ENCODE data around the gene DYNLT2.

The DYNLT2 gene

DNA sequence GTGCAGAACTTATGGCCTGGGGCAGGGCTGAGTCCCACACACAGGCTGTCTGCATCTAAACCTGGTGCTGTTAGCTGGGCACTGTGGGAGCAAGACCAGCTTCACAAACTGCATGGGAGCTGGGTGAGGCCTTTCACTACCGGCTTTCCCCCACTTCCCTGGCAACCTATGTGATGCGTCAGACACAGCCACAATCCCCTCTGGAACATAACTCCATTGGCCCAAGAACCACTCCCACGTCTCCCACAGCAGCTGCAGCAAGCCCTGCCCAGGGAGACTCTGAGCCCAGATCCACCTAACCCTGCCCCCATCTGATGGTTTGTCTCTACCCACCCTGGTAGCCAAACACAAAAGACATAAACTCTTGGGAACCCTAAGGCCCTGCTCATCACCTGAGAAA is 58.9 kb downstream of the DYNLT2 start:
- Histone ChIP-seq H3K4me1 (ENCODE audit: insufficient read depth, low read length) (no peaks in the 10 kb centered on the region), H3K9me3 (ENCODE audit: low read length) (peaks cover 38% of the 10 kb centered on the region), H3K36me3 (ENCODE audit: insufficient read depth, low read length) (peaks cover 19% of the 10 kb centered on the region), H3K4me3 (ENCODE audit: low read length) (no peak overlapping the region), H2AFZ (ENCODE audit: low read depth, low read length) (no peak overlapping the region), H3K27me3 (ENCODE audit: insufficient read depth, low read length) (no peaks in the 10 kb centered on the region)

- Histone ChIP-seq H3K4me3 (ENCODE audit: low read length) (no peak overlapping the region), H3K36me3 (ENCODE audit: insufficient read depth, low read length) (peaks cover 28% of the 10 kb centered on the region), H3K9me3 (ENCODE audit: low read length) (peaks cover 39% of the 10 kb centered on the region), H2AFZ (ENCODE audit: low read depth, low read length) (no peak overlapping the region), H3K4me1 (ENCODE audit: insufficient read depth, low read length) (no peaks in the 10 kb centered on the region), H3K27me3 (ENCODE audit: insufficient read depth, low read length) (no peaks in the 10 kb centered on the region)
Observed at GRCh38 chr6:169691260-169691659, 60.1 kb downstream of the DYNLT2 start.

Measured in neuron (in vitro differentiated cells).